H1 (cell line): ENCODE measurements around the gene MSI2. TPM values are rescaled to one million over a fixed set of nuclear protein-coding genes. Genes with fewer than 3 reads are reported as not detected.

Source experiments
- CTCF ChIA-PET: fragments of 300-600 bp; sonication (Branson Sonifier 250); formaldehyde crosslinking; loops from one replicate; lab custom pipeline; 2021; ENCODE audit not compliant: partially characterized antibody; lab: Charles Lee
- POLR2A ChIA-PET: fragments of 300-600 bp; sonication (Branson Sonifier 250); formaldehyde crosslinking; loops from one replicate; lab custom pipeline; 2021; ENCODE audit warnings: inconsistent platforms; ENCODE audit not compliant: partially characterized antibody; lab: Charles Lee
- DNase-seq, 2 experiments: peaks; one replicate each; pipeline versions ENCODE4 v3.0.0 to v3.0.0-alpha.2; 2010 to 2022; ENCODE audit warnings: low spot score in 2 of 2, low read depth in 1 of 2, mixed read lengths in 1 of 2
- FAIRE-seq: peaks from 2 replicates; lab custom pipeline; 2011; peaks lifted over from hg19 to GRCh38; lab: Jason Lieb, UNC
- H2AFZ ChIP-seq: 2 replicates; pipeline ENCODE4 v1.8.1; 2012; ENCODE audit warnings: low read length, inconsistent platforms
- H2AK5ac ChIP-seq: 2 replicates; pipeline ENCODE4 v1.6.1; 2013; ENCODE audit warnings: low read depth, low read length
- H2BK120ac ChIP-seq: replicated peaks from 2 replicates; pipeline ENCODE3; 2013; ENCODE audit warnings: low read depth, low read length, inconsistent platforms
- H2BK12ac ChIP-seq: 2 replicates; pipeline ENCODE4 v1.6.1; 2013; ENCODE audit warnings: low read depth, low read length
- H2BK15ac ChIP-seq: 2 replicates; pipeline ENCODE4 v1.6.1; 2013; ENCODE audit warnings: low read length
- H2BK20ac ChIP-seq: 2 replicates; pipeline ENCODE4 v1.6.1; 2013; ENCODE audit warnings: low read length
- H2BK5ac ChIP-seq: 2 replicates; pipeline ENCODE4 v1.6.1; 2013; ENCODE audit warnings: low read depth, low read length
- H3K14ac ChIP-seq: 2 replicates; pipeline ENCODE4 v1.6.1; 2013; ENCODE audit warnings: inconsistent platforms; ENCODE audit not compliant: insufficient read length
- H3K18ac ChIP-seq: 2 replicates; pipeline ENCODE4 v1.6.1; 2013; ENCODE audit warnings: low read length; ENCODE audit errors: extremely low read depth
- H3K23ac ChIP-seq: 2 replicates; pipeline ENCODE4 v1.6.1; 2013; ENCODE audit warnings: inconsistent platforms; ENCODE audit not compliant: insufficient read length
- H3K23me2 ChIP-seq: 2 replicates; pipeline ENCODE4 v1.6.1; 2013; ENCODE audit warnings: low read depth, low read length
- H3K27ac ChIP-seq: 2 replicates; pipeline ENCODE4 v1.6.1; 2011; ENCODE audit warnings: low read depth, low read length, inconsistent platforms
- H3K27me3 ChIP-seq, 4 experiments: replicated peaks in 1 of 4; 1 replicate in 1 of 4; 2 replicates in 3 of 4; pipeline versions ENCODE4 v1.6.1 to v1.8.1; 2011 to 2013; ENCODE audit warnings: low read length in 3 of 4, mild to moderate bottlenecking in 3 of 4, inconsistent platforms in 2 of 4, mixed read lengths in 2 of 4, moderate library complexity in 1 of 4; ENCODE audit not compliant: control insufficient read depth in 3 of 4, insufficient read depth in 3 of 4; ENCODE audit errors: extremely low read depth in 1 of 4
- H3K36me3 ChIP-seq, 4 experiments: 2 replicates each; pipeline versions ENCODE4 v1.6.1 to v1.8.1; 2011 to 2013; ENCODE audit warnings: mild to moderate bottlenecking in 4 of 4, low read length in 3 of 4, moderate library complexity in 2 of 4, control low read depth in 1 of 4, inconsistent platforms in 1 of 4; ENCODE audit not compliant: insufficient read depth in 4 of 4, control insufficient read depth in 2 of 4
- H3K4ac ChIP-seq: replicated peaks from 2 replicates; pipeline ENCODE3; 2013; ENCODE audit warnings: low read length, low read depth, mixed read lengths, inconsistent platforms; ENCODE audit not compliant: insufficient read length
- H3K4me1 ChIP-seq, 4 experiments: replicated peaks in 1 of 4; 1 replicate in 1 of 4; 2 replicates in 3 of 4; pipeline versions ENCODE4 v1.6.1 to v1.8.1; 2011 to 2013; ENCODE audit warnings: low read length in 3 of 4, inconsistent platforms in 2 of 4, mixed read lengths in 1 of 4; ENCODE audit not compliant: insufficient read depth in 4 of 4, control insufficient read depth in 3 of 4
- H3K4me2 ChIP-seq, 2 experiments: 2 replicates each; pipeline versions ENCODE4 v1.6.1 to v1.8.1; 2011 to 2013; ENCODE audit warnings: low read depth in 2 of 2, low read length in 2 of 2, control low read depth in 1 of 2, inconsistent platforms in 1 of 2, mild to moderate bottlenecking in 1 of 2; ENCODE audit not compliant: insufficient read depth in 1 of 2
- H3K4me3 ChIP-seq, 4 experiments: fragments of 200-600, 300-600 bp in 1 of 4; sonication (generic), shearing (Covaris generic), sonication (Bioruptor Twin) in 1 of 4; 2 replicates each; pipeline versions ENCODE4 v1.5.1 to v1.8.1; 2011 to 2016; ENCODE audit warnings: low read length in 4 of 4, low read depth in 3 of 4, control low read depth in 2 of 4, inconsistent platforms in 2 of 4, mild to moderate bottlenecking in 2 of 4, mixed read lengths in 1 of 4, moderate library complexity in 1 of 4; ENCODE audit not compliant: insufficient read depth in 2 of 4; ENCODE audit errors: extremely low read depth in 1 of 4
- H3K56ac ChIP-seq: replicated peaks from 2 replicates; pipeline ENCODE3; 2013; ENCODE audit warnings: low read depth, mild to moderate bottlenecking, mixed read lengths, low read length, inconsistent platforms; ENCODE audit not compliant: insufficient read length
- H3K79me1 ChIP-seq: 2 replicates; pipeline ENCODE4 v1.6.1; 2013; ENCODE audit warnings: low read depth, low read length, control low read depth
- H3K79me2 ChIP-seq, 2 experiments: 2 replicates each; pipeline versions ENCODE4 v1.6.1 to v1.8.1; 2012 to 2013; ENCODE audit warnings: low read length in 2 of 2, mild to moderate bottlenecking in 2 of 2, inconsistent platforms in 1 of 2; ENCODE audit not compliant: insufficient read depth in 2 of 2, control insufficient read depth in 1 of 2
- H3K9ac ChIP-seq, 4 experiments: replicated peaks in 1 of 4; 1 replicate in 1 of 4; 2 replicates in 3 of 4; pipeline versions ENCODE4 v1.6.1 to v1.8.1; 2011 to 2013; ENCODE audit warnings: low read depth in 3 of 4, low read length in 3 of 4, control low read depth in 2 of 4, mild to moderate bottlenecking in 2 of 4, moderate library complexity in 2 of 4, inconsistent platforms in 1 of 4; ENCODE audit errors: extremely low read depth in 1 of 4
- H3K9me3 ChIP-seq, 2 experiments: 2 replicates each; pipeline versions ENCODE4 v1.6.1 to v1.8.1; 2012 to 2013; ENCODE audit warnings: mild to moderate bottlenecking in 2 of 2, moderate library complexity in 2 of 2, control low read depth in 1 of 2, inconsistent platforms in 1 of 2, low read depth in 1 of 2, low read length in 1 of 2, mixed read lengths in 1 of 2; ENCODE audit not compliant: insufficient read depth in 2 of 2
- H4K20me1 ChIP-seq, 2 experiments: replicated peaks in 1 of 2; 2 replicates each; pipeline versions ENCODE3 to v1.8.1; 2011 to 2013; ENCODE audit warnings: inconsistent platforms in 2 of 2, low read length in 2 of 2, mild to moderate bottlenecking in 1 of 2; ENCODE audit not compliant: insufficient read depth in 2 of 2, control insufficient read depth in 1 of 2
- H4K5ac ChIP-seq: 2 replicates; pipeline ENCODE4 v1.6.1; 2013; ENCODE audit warnings: low read length, low read depth, mixed read lengths, inconsistent platforms; ENCODE audit not compliant: insufficient read length
- H4K8ac ChIP-seq: 2 replicates; pipeline ENCODE4 v1.8.0; 2013; ENCODE audit warnings: mild to moderate bottlenecking, moderate library complexity, low read length, inconsistent platforms; ENCODE audit not compliant: insufficient read depth; ENCODE audit errors: extremely low read depth
- H4K91ac ChIP-seq: replicated peaks from 2 replicates; pipeline ENCODE3; 2013; ENCODE audit warnings: low read length, mixed read lengths, inconsistent platforms; ENCODE audit not compliant: insufficient read length
- HDAC6 ChIP-seq: IDR thresholded peaks from one replicate; pipeline ENCODE4 v1.7.1; 2012; ENCODE audit warnings: low read depth, mild to moderate bottlenecking, inconsistent platforms, low read length, moderate library complexity
- YY1 ChIP-seq: IDR thresholded peaks from 2 replicates; pipeline ENCODE4 v1.6.1; 2011; ENCODE audit warnings: low read depth, mild to moderate bottlenecking, low read length
- ZNF274 ChIP-seq: IDR thresholded peaks from 2 replicates; pipeline ENCODE4 v1.7.0; 2012; ENCODE audit warnings: low read length, borderline replicate concordance; ENCODE audit errors: extremely low read depth
- polyA plus RNA-seq, 7 experiments: library from polyadenylated mRNA; depleted of rRNA in 3 of 7; stranded (reverse) in 5 of 7; unstranded in 2 of 7; fragments of >200 nt in 5 of 7; fragments of 200-250 nt in 2 of 7; gene quantifications; 1 replicate in 5 of 7; 2 replicates in 1 of 7; 4 replicates in 1 of 7; pipeline versions ENCODE4 v1.2.1 to v1.2.3, GENCODE V29; 2011 to 2013; ENCODE audit warnings: missing spikeins in 2 of 7, mixed read lengths in 2 of 7
- total RNA-seq: library from RNA; stranded (reverse); fragmentation: NEBNext Ultra II Directional; extraction: Animal tissue kit (Norgen Biotek cat#: 25700); gene quantifications from 2 replicates; pipeline ENCODE4 v1.2.1, GENCODE V29; 2021

MSI2 gene
- total and polyA plus RNA-seq, 2 of the 8 experiments (the other 6 are each of a cell fraction or from before 2014, with no cell fraction given): 36.7 to 80.6 TPM

- H4K20me1 ChIP-seq: no peaks in the 10 kb centered on the region
- peaks cover 0 to 9% of the 10 kb centered on the region in 2 experiments; a peak in 1 of 4 replicates for H3K9me3 ChIP-seq
- no peak overlapping the region for H2BK120ac ChIP-seq
- no peak overlapping the region for H3K23ac ChIP-seq
- H4K8ac ChIP-seq: no peak overlapping the region
- H3K4me2 ChIP-seq: no peak overlapping the region
- H2BK12ac ChIP-seq: no peak overlapping the region
- H4K91ac ChIP-seq: no peak overlapping the region
- H3K27ac ChIP-seq: no peak overlapping the region
- no peaks in the 10 kb centered on the region for H3K79me2 ChIP-seq
- H3K4me3 ChIP-seq: no peak overlapping the region
- H2BK20ac ChIP-seq: no peak overlapping the region
- H2AFZ ChIP-seq: no peak overlapping the region
- no peak overlapping the region for H3K18ac ChIP-seq
- ChIA-PET CTCF (interaction anchor here (2.1 kb wide), 1 partner anchor 33 kb away, joined by 8 read pairs; no protein-coding TSS in a partner anchor), POLR2A (no interaction called here)
- no peak overlapping the region for H2BK15ac ChIP-seq
- H3K23me2 ChIP-seq: no peaks in the 10 kb centered on the region
- no peak overlapping the region for H3K14ac ChIP-seq
- H3K56ac ChIP-seq: no peak overlapping the region
- no peaks in the 10 kb centered on the region for H3K79me1 ChIP-seq
- H2BK5ac ChIP-seq: no peak overlapping the region
- H4K5ac ChIP-seq: no peak overlapping the region
- no peak overlapping the region for H3K4ac ChIP-seq
- no peak for DNase-seq
- H3K9ac ChIP-seq: no peak overlapping the region
- H2AK5ac ChIP-seq: no peak overlapping the region
- H3K4me1 ChIP-seq: no peaks in the 10 kb centered on the region
- no peaks in the 10 kb centered on the region for H3K27me3 ChIP-seq
- FAIRE-seq: no peak
- H3K36me3 ChIP-seq: no peaks in the 10 kb centered on the region
- TF ChIP-seq ZNF274 (no peak), YY1 (no peak), HDAC6 (no peak)
Observed at GRCh38 chr17:57210224-57210553, 46.1 kb upstream of the MSI2 start.
